ENCODE results near the gene NTRK3.

- TF ChIP-seq CTCF (conservative IDR thresholded peaks at IDR 0.05; ENCODE audit: low read length) (no peak), EZH2phosphoT487 (IDR thresholded peaks at IDR 0.05; ENCODE audit: borderline replicate concordance) (no peak)
Measured at GRCh38 chr15:88282614-88283013, 26.1 kb upstream of the NTRK3 start.

All from Loucy (cell line).